Gastrocnemius medialis (tissue), 4 donors: Measurements from ENCODE around the gene TEDDM1. TPM values are rescaled to one million over a fixed set of nuclear protein-coding genes. Genes with fewer than 3 reads are reported as not detected.

ENCODE experiments used
- ATAC-seq, 2 donors: fragments of 150-250 bp; one replicate each; pipeline ENCODE4 v1.9.1; 2016
- DNase-seq, 2 donors: peaks; one replicate each; pipeline ENCODE4 v3.0.0-alpha.2; 2019
- H3K27ac ChIP-seq, 4 donors: fragments of 200-600 bp; sonication (generic); 1 replicate in 1 of 4; 2 replicates in 3 of 4; pipeline ENCODE4 v1.5.1; 2016 to 2018; ENCODE audit warnings: mild to moderate bottlenecking in 2 of 4, moderate library complexity in 1 of 4
- H3K27me3 ChIP-seq, 3 donors: fragments of 200-600 bp; sonication (generic) in 2 of 3; 1 replicate in 1 of 3; 2 replicates in 2 of 3; pipeline versions ENCODE4 v1.5.1 to v1.6.0; 2016 to 2019; ENCODE audit warnings: mild to moderate bottlenecking in 1 of 3, moderate library complexity in 1 of 3
- H3K36me3 ChIP-seq, 2 donors: fragments of 200-600 bp; sonication (generic) in 1 of 2; one replicate each; pipeline ENCODE4 v1.5.1; 2017 to 2018
- H3K4me1 ChIP-seq, 2 donors: fragments of 200-600 bp; sonication (generic) in 1 of 2; one replicate each; pipeline ENCODE4 v1.5.1; 2016 to 2017; ENCODE audit warnings: mild to moderate bottlenecking in 2 of 2
- H3K4me3 ChIP-seq, 4 donors: fragments of 200-600 bp; sonication (generic) in 3 of 4; 1 replicate in 1 of 4; 2 replicates in 3 of 4; pipeline ENCODE4 v1.5.1; 2016 to 2019; ENCODE audit warnings: mild to moderate bottlenecking in 2 of 4
- H3K9me3 ChIP-seq, 3 donors: fragments of 200-600 bp; sonication (generic) in 2 of 3; 1 replicate in 1 of 3; 2 replicates in 2 of 3; pipeline ENCODE4 v1.5.1; 2016 to 2019
- CTCF ChIP-seq, 5 experiments: fragments of 450-650 bp in 3 of 5; fragments of 200-600 bp in 2 of 5; sonication (generic) in 2 of 5; IDR thresholded peaks in 4 of 5; conservative IDR thresholded peaks in 1 of 5; 1 replicate in 4 of 5; 2 replicates in 1 of 5; pipeline ENCODE4 v1.5.1; 2016 to 2019; ENCODE audit warnings: antibody characterized with exemption in 5 of 5, mild to moderate bottlenecking in 3 of 5, moderate library complexity in 3 of 5
- POLR2A ChIP-seq, 2 donors: fragments of 450-650 bp; IDR thresholded peaks; one replicate each; pipeline ENCODE4 v1.6.1; 2017; ENCODE audit warnings: antibody characterized with exemption in 2 of 2, mild to moderate bottlenecking in 2 of 2, moderate library complexity in 2 of 2
- in situ Hi-C, 4 donors: fragments of 200-750 bp; cut with MboI; loops; one replicate each; pipeline versions ENCODE4 v1.15.0 to v1.8.0; 2017; ENCODE audit warnings: low sequenced_read_pairs in 4 of 4
- intact Hi-C: fragments of 100-400 bp; cut with DNase I; formaldehyde crosslinking; loops from one replicate; pipeline ENCODE4 v1.15.1; 2023; ENCODE audit warnings: low total_unique reads
- total RNA-seq, 4 donors: library from RNA; depleted of rRNA; stranded (reverse); fragments of >200 nt; gene quantifications; one replicate each; pipeline versions ENCODE4 v1.1.0 to v1.2.3, GENCODE V29; 2016

The TEDDM1 gene
- total RNA-seq, 4 donors from 2014 or later: not detected

- peak in 2 of 5 experiments; percentile 40 for TF ChIP-seq CTCF (IDR thresholded peaks at IDR 0.05 in 4 of 5, conservative IDR thresholded peaks at IDR 0.05 in 1 of 5)
- no peak for TF ChIP-seq POLR2A (IDR thresholded peaks at IDR 0.05)
- ATAC-seq: peak in 1 of 2 donors; percentile 0
- no peaks in the 10 kb centered on the region for H3K9me3 ChIP-seq
- peak overlapping the region; percentile 94 to 99 (median 97) for H3K27ac ChIP-seq
- H3K27me3 ChIP-seq: no peaks in the 10 kb centered on the region
- peak overlapping the region; percentile 77 to 90 (median 82) for H3K4me3 ChIP-seq
- DNase-seq: no peak
- intact Hi-C loops: loop anchor here (2.0 to 10.0 kb wide), 4 partner anchors 42 to 194 kb away; no protein-coding TSS in a partner anchor
- in situ Hi-C loops: no loop called here
- H3K4me1 ChIP-seq: peaks cover 22 to 31% of the 10 kb centered on the region in 2 donors
- H3K36me3 ChIP-seq: peaks cover 22 to 54% of the 10 kb centered on the region in 2 donors
Observed at GRCh38 chr1:182391028-182391361, 9.5 kb downstream of the TEDDM1 start.

GRCh38 chr1:182389619-182390047 lies 10.8 kb downstream of the TEDDM1 start:
- Histone ChIP-seq H3K9me3 (no peaks in the 10 kb centered on the region), H3K27me3 (no peaks in the 10 kb centered on the region), H3K4me3 (peak overlapping the region; percentile 77 to 90 (median 82)), H3K27ac (peak overlapping the region; percentile 94 to 99 (median 97)), H3K4me1 (peaks cover 28 to 31% of the 10 kb centered on the region in 2 donors), H3K36me3 (peaks cover 31 to 67% of the 10 kb centered on the region in 2 donors)
- ATAC-seq: peak; percentile 23 to 28
- peak in 1 of 2 donors; percentile 60 for DNase-seq
- intact Hi-C loops: loop anchor here (2.0 to 10.0 kb wide), 4 partner anchors 41 to 193 kb away; no protein-coding TSS in a partner anchor
- no peak for TF ChIP-seq CTCF (IDR thresholded peaks at IDR 0.05 in 4 of 5, conservative IDR thresholded peaks at IDR 0.05 in 1 of 5)
- no peak for TF ChIP-seq POLR2A (IDR thresholded peaks at IDR 0.05)
- in situ Hi-C loops: no loop called here

- ATAC-seq: no peak
- in situ Hi-C loops (no loop called here), intact Hi-C loops (no loop called here)
- peaks cover 31 to 78% of the 10 kb centered on the region in 2 donors for H3K36me3 ChIP-seq
- H3K9me3 ChIP-seq: no peaks in the 10 kb centered on the region
- peaks cover 31% of the 10 kb centered on the region in 2 donors for H3K4me1 ChIP-seq
- peak overlapping the region; percentile 94 to 99 (median 97) for H3K27ac ChIP-seq
- no peak for TF ChIP-seq CTCF (IDR thresholded peaks at IDR 0.05 in 4 of 5, conservative IDR thresholded peaks at IDR 0.05 in 1 of 5)
- TF ChIP-seq POLR2A (IDR thresholded peaks at IDR 0.05): peak in 1 of 2 donors; percentile 15
- H3K4me3 ChIP-seq: peak overlapping the region; percentile 77 to 90 (median 82)
- no peaks in the 10 kb centered on the region for H3K27me3 ChIP-seq
- no peak for DNase-seq
Observed at GRCh38 chr1:182388392-182389134, 11.9 kb downstream of the TEDDM1 start.

- Histone ChIP-seq H3K4me3 (peak overlapping the region in 3 of 4 donors; percentile 3 to 81 (median 77)), H3K36me3 (peaks cover 31 to 88% of the 10 kb centered on the region in 2 donors), H3K4me1 (peaks cover 25 to 28% of the 10 kb centered on the region in 2 donors), H3K27ac (peak overlapping the region; percentile 94 to 99 (median 97)), H3K27me3 (no peaks in the 10 kb centered on the region), H3K9me3 (no peaks in the 10 kb centered on the region)
- no peak for ATAC-seq
- TF ChIP-seq POLR2A (IDR thresholded peaks at IDR 0.05): peak in 1 of 2 donors; percentile 8
- TF ChIP-seq CTCF (IDR thresholded peaks at IDR 0.05 in 4 of 5, conservative IDR thresholded peaks at IDR 0.05 in 1 of 5): no peak
- in situ Hi-C loops: no loop called here
- DNase-seq: no peak
- intact Hi-C loops: no loop called here
Observed at GRCh38 chr1:182387566-182387965, 12.9 kb downstream of the TEDDM1 start.
